ENCODE measurements around the gene GLT1D1.

The GLT1D1 gene

GRCh38 chr12:128914908-128915563, 61.8 kb downstream of the GLT1D1 start:
- no peak for DNase-seq (ENCODE audit: low spot score)

GRCh38 chr12:128916425-128916824, 63.1 kb downstream of the GLT1D1 start:
- no peak for DNase-seq (ENCODE audit: low spot score)

DNA sequence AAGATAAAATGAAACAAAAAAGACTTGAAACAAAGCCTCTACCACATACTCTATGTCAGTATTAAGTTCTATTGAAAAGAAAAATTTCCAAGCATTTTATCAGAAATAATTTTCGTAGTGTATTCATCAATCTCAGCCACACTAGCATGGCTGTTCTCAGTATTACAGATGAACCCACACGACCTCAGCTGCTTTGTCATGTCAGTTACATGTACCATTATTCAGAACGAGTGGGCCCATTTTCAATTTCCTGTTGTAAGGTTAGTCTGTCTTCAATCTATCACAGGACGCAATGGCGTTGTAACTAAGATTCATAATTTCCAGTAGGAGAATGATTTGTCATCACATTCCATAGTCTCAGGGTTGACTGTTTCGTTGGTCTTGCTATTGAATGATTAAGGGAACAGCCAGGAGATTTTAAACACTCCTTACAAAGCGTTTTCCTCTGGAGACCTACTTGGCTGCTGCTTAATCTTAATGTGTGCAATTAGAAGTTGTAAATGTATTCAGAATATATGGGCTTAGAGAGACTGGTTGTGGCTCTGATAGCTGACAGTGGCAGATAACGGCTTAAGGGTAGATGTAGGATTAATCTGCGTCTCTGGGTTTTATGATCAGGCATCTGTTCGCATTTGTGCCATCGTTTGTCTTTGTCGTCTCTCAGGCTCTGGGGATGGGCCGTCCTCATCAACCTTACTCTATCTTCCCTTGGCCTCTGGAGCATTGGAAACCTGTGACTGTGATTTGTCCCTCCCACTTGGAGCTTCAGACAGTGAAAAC, 65.4 kb downstream of the GLT1D1 start:
- no peak for DNase-seq (ENCODE audit: low spot score)

DNA sequence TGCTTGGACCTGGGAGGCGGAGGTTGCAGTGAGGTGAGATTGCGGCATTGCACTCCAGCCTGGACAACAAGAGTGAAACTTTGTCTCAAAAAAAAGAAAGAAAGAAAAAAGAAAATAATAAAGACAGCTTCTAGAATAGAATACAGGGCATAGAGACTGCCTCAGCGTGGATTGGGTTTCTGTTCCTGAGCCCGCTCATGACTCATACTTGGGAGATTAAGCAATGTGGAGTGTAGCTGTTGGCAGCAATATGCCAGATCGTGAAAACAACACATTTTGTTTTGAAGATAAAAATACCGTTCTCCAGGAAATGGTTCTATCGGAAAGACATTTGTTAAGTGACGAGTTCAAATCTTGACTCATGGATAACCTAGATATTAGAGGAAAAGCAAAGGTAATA, 67.2 kb downstream of the GLT1D1 start:
- no peak for DNase-seq (ENCODE audit: low spot score)

GRCh38 chr12:128928361-128928760, 75.1 kb downstream of the GLT1D1 start:
- no peak for DNase-seq (ENCODE audit: low spot score)

GRCh38 chr12:128929057-128929456, 75.8 kb downstream of the GLT1D1 start:
- DNase-seq (ENCODE audit: low spot score), result no peak

GRCh38 chr12:128930606-128931005, 77.3 kb downstream of the GLT1D1 start:
- no peak for DNase-seq (ENCODE audit: low spot score)

GRCh38 chr12:128932521-128932920, 79.2 kb downstream of the GLT1D1 start:
- DNase-seq (ENCODE audit: low spot score), result no peak

DNA sequence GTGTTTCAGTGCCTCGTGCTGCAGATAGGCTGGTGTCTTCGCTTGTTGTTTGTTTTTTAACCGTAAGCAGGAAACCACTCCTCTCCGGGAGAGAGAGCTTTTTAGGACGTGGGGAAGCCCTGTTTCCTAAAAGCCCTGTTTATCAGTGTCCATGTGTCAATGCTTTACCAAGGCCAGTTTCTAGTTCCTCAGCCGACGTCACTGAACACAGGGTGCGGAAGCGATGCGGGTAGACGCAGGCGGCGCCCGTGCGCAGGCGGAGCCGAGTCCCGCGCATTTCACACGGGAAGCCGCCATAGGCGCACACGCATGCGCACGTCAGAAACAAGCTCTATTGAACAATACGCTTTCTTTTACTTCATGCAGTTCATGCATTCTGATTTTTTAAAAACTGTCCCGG, 79.8 kb downstream of the GLT1D1 start:
- DNase-seq (ENCODE audit: low spot score), result no peak

- no peak for DNase-seq (ENCODE audit: low spot score)
Observed at GRCh38 chr12:128933926-128934325, 80.6 kb downstream of the GLT1D1 start.

- no peak for DNase-seq (ENCODE audit: low spot score)
Observed at GRCh38 chr12:128938886-128939285, 85.6 kb downstream of the GLT1D1 start.

- no peak for DNase-seq (ENCODE audit: low spot score)
Observed at GRCh38 chr12:128940090-128940888, 87.0 kb downstream of the GLT1D1 start.

DNA sequence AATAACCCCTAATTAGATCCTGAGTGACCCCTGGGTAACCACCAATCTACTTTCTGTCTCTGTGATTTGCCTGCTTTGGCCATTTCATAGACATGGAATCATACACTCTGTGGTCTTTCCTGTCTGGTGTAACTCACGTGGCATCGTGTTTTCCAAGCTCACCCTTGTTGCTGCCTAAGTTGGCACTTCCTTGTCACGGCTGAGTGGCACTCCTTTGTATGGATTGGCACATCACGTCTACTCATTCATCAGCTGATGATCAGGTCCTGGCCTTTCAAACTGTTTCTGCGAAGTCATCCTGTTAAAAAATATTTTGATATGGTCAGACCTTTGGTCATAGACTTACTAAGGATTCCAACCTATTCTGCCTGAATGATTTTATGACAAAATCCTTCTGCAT, 87.7 kb downstream of the GLT1D1 start:
- no peak for DNase-seq (ENCODE audit: low spot score)

DNA sequence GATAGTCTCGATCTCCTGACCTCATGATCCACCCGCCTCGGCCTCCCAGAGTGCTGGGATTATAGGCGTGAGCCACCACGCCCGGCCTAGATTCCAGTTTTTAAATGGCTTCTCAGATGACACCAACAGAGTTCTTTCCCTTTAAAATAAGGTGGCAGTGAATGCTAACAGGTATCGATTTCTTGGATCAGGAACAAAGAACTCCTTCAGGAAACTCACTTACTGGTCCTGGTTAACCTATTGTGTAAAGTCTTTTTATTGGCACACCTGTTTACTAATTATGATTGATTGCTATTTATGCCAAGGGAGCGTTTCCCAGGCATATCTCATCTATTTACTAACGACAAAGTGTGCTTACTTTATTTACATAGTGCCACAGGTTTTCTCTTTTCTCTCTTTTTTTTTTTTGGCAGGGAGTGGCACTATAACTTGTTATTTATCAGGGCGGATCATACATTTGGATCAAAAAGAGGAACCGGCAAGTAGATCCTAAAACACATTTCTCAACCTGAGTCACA, 89.7 kb downstream of the GLT1D1 start:
- no peak for DNase-seq (ENCODE audit: low spot score)

DNA sequence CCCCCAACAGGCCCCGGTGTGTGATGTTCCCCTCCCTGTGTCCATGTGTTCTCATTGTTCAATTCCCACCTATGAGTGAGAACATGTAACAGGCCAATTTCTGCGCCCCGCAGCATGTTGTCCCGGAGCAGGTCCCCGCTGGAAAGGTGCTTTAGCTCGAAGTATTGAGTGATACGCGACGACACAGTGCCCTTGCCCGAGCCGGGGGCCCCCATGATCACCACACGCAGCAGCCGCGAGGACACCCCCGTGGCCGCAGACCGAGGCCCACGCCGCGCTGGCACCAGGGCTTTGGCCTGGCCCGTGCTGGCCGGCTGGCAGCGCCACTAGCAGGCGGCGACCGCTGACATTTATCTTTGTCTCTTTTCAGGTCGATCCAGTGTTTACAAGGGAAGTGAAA, 91.7 kb downstream of the GLT1D1 start:
- no peak for DNase-seq (ENCODE audit: low spot score)

DNA sequence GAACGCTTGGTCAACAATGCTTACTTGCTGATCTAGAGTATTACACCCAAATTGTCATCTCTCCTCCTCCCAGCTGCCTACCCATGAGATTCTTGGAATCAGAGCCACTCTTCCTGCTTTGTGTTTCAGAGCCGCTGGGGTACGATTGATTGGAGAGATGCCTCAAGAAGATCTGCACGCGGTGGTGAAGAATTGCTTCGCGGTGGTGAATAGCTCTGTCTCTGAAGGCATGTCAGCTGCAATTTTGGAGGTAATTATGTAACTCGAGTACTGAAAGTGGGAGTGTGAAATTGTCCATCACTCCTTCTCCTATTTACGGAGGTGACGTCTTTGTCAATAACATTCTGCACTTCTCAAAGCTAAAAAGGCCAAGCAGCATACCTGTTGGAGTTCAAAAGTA, 93.9 kb downstream of the GLT1D1 start:
- DNase-seq (ENCODE audit: low spot score), result no peak

DNA sequence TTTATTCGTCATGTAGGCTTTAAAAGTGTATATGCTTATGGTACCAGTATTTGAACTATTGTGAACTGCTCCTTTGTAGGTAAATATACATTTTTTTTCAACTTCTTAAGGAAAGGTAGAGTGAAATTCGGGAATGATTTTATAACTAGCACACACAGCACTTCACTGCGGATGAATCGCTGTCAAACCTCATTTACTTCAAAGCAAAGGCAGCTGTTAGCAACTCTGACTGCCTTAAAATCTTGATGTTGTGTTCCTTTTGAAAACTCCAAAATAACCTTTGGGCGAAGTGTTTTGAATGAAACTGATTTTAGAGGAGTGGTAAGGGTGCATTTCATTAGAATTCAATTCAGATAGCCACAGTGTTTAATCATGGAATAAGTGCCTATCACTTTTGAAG, 95.8 kb downstream of the GLT1D1 start:
- DNase-seq (ENCODE audit: low spot score), result no peak

DNA sequence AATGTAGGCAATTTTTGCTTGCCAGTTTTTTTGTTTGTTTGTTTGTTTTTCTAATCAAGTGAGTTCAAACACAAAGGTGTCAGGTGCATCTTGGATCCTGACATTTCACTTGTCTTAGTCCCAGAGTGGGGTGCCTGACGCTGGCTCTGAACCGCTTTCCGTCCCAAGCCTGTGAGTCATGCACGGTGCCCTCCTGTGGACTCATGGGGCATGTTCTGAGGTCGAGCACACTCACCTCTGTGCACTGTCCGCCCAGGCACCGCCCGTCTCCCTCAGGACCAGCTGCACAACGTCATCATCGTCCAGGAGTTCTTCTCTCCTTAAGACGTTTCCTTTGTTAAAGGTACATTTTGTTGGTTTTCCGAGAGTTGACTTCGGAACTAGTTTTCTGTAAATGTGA, 98.2 kb downstream of the GLT1D1 start:
- DNase-seq (ENCODE audit: low spot score), result no peak

- DNase-seq (ENCODE audit: low spot score), result no peak
Observed at GRCh38 chr12:128956755-128957154, 103.5 kb downstream of the GLT1D1 start.

GRCh38 chr12:128959901-128960300, 106.6 kb downstream of the GLT1D1 start:
- DNase-seq (ENCODE audit: low spot score), result no peak

DNA sequence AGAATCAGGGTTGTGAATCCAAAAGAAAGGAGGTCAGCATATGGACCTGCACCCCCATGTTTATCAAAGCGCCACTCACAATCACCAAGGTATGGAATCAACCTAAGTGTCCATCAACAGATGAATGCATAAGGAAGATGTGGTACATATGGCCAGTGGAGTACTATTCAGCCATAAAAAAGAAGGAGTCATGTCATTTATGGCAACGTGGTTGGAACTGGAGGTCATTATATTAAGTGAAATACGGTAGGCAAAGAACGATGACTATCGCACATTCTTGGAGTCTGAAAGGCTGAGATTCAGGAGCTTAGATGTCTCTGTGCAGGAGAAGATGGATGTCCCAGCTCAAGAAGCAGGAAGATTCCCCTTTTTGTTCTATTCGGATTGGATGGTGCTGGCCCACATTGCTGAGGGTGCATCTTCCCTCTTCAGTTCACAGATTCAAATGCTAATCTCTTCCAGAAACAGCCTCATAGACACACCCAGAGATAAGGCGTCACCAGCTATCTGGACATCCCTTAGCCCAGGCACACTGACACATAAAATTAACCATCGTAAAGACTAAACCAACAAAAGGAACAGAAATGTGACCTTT, 108.1 kb downstream of the GLT1D1 start:
- DNase-seq (ENCODE audit: low spot score), result no peak

DNA sequence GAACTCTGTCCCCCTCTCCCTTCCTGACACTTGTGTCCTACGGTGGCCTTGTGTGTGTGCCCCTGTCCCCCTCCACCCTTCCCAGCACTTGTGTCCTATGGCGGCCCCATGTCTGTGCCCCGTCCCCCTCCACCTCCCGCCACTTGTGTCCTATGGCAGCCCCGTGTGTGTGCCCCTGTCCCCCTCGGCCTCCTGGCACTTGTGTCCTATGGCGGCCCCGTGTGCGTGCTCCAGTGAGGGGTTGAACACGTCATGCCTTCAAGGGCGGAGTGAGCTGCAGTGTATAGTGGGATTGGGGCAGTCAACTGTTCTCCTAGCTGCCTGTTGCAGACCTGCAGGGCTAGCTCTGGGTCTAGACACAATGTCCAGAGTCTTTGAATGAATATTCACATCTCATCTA, 108.7 kb downstream of the GLT1D1 start:
- no peak for DNase-seq (ENCODE audit: low spot score)
